HFFc6 (cell line): Measurements from ENCODE around the gene IRX2. TPM values are rescaled to one million over a fixed set of nuclear protein-coding genes. Genes with fewer than 3 reads are reported as not detected.

Experiments used
- DNase-seq: peaks from one replicate; pipeline ENCODE4 v3.0.0-alpha.2; 2018
- H3K27ac Mint-ChIP-seq: 2 replicates; pipeline ENCODE4 v1.8.0; 2020; ENCODE audit warnings: mild to moderate bottlenecking, mixed read lengths
- H3K27me3 Mint-ChIP-seq: 2 replicates; pipeline ENCODE4 v1.8.0; 2021; ENCODE audit warnings: mild to moderate bottlenecking, moderate library complexity, mixed read lengths; ENCODE audit not compliant: insufficient read depth
- H3K36me3 Mint-ChIP-seq: 2 replicates; pipeline ENCODE4 v1.8.0; 2021; ENCODE audit warnings: low read depth, mixed read lengths
- H3K4me1 Mint-ChIP-seq: 2 replicates; pipeline ENCODE4 v1.8.0; 2020; ENCODE audit warnings: low read depth, mixed read lengths
- H3K4me3 Mint-ChIP-seq: 2 replicates; pipeline ENCODE4 v1.8.0; 2020; ENCODE audit warnings: mild to moderate bottlenecking, moderate library complexity, mixed read lengths
- H3K9me3 Mint-ChIP-seq: 2 replicates; pipeline ENCODE4 v1.8.0; 2020; ENCODE audit warnings: mild to moderate bottlenecking, mixed read lengths
- CTCF ChIP-seq: fragments of 200-600 bp; sonication (generic); IDR thresholded peaks from 2 replicates; pipeline ENCODE4 v1.5.0; 2021; ENCODE audit warnings: antibody characterized with exemption, mild to moderate bottlenecking
- total RNA-seq, 6 experiments: library from RNA; stranded (reverse); fragmentation: NEBNext Ultra II Directional; extraction: Animal tissue kit (Norgen Biotek cat#: 25700); gene quantifications; 2 replicates in 1 of 6; 3 replicates in 5 of 6; pipeline ENCODE4 v1.2.3, GENCODE V29; 2021

The IRX2 gene
- total RNA-seq, 6 experiments from 2014 or later, result 2.8 to 5.5 (median 3.5) TPM

- Mint-ChIP-seq H3K4me3 (no peak overlapping the region), H3K36me3 (no peaks in the 10 kb centered on the region), H3K9me3 (no peaks in the 10 kb centered on the region), H3K4me1 (no peaks in the 10 kb centered on the region), H3K27me3 (peaks cover 11% of the 10 kb centered on the region), H3K27ac (no peak overlapping the region)
- no peak for TF ChIP-seq CTCF
- DNase-seq, result no peak
Measured at GRCh38 chr5:2722901-2723300, 28.6 kb downstream of the IRX2 start.

GRCh38 chr5:2721385-2722138 is 29.9 kb downstream of the IRX2 start:
- no peak for DNase-seq
- Mint-ChIP-seq H3K36me3 (no peaks in the 10 kb centered on the region), H3K27ac (no peak overlapping the region), H3K9me3 (no peaks in the 10 kb centered on the region), H3K4me3 (no peak overlapping the region), H3K27me3 (peaks cover 10% of the 10 kb centered on the region), H3K4me1 (no peaks in the 10 kb centered on the region)
- no peak for TF ChIP-seq CTCF

- Mint-ChIP-seq H3K27ac (no peak overlapping the region), H3K27me3 (peaks cover 5% of the 10 kb centered on the region), H3K36me3 (no peaks in the 10 kb centered on the region), H3K4me3 (no peak overlapping the region), H3K9me3 (no peaks in the 10 kb centered on the region), H3K4me1 (no peaks in the 10 kb centered on the region)
- TF ChIP-seq CTCF, result no peak
- no peak for DNase-seq
Measured at GRCh38 chr5:2719332-2719731, 32.1 kb downstream of the IRX2 start.

- Mint-ChIP-seq H3K4me3 (no peak overlapping the region), H3K27me3 (peaks cover 5% of the 10 kb centered on the region), H3K9me3 (no peaks in the 10 kb centered on the region), H3K27ac (no peak overlapping the region), H3K36me3 (no peaks in the 10 kb centered on the region), H3K4me1 (no peaks in the 10 kb centered on the region)
- no peak for DNase-seq
- TF ChIP-seq CTCF, result no peak
Measured at GRCh38 chr5:2718115-2718514, 33.4 kb downstream of the IRX2 start.

GRCh38 chr5:2715856-2716255 is 35.6 kb downstream of the IRX2 start:
- no peaks in the 10 kb centered on the region for H3K36me3 Mint-ChIP-seq
- H3K9me3 Mint-ChIP-seq, result no peaks in the 10 kb centered on the region
- no peak for DNase-seq
- H3K4me3 Mint-ChIP-seq, result no peak overlapping the region
- TF ChIP-seq CTCF, result no peak
- peaks cover 7% of the 10 kb centered on the region for H3K27me3 Mint-ChIP-seq
- H3K4me1 Mint-ChIP-seq, result no peaks in the 10 kb centered on the region
- H3K27ac Mint-ChIP-seq, result no peak overlapping the region
